HG03097 (cell line): ENCODE results near the gene RITA1.

Experiments
- ATAC-seq: cut with Tn5 transposase; IDR thresholded peaks from one replicate; pipeline ENCODE4 v1.9.1; 2021; ENCODE audit not compliant: unreplicated experiment, low FRiP score

RITA1 gene

DNA sequence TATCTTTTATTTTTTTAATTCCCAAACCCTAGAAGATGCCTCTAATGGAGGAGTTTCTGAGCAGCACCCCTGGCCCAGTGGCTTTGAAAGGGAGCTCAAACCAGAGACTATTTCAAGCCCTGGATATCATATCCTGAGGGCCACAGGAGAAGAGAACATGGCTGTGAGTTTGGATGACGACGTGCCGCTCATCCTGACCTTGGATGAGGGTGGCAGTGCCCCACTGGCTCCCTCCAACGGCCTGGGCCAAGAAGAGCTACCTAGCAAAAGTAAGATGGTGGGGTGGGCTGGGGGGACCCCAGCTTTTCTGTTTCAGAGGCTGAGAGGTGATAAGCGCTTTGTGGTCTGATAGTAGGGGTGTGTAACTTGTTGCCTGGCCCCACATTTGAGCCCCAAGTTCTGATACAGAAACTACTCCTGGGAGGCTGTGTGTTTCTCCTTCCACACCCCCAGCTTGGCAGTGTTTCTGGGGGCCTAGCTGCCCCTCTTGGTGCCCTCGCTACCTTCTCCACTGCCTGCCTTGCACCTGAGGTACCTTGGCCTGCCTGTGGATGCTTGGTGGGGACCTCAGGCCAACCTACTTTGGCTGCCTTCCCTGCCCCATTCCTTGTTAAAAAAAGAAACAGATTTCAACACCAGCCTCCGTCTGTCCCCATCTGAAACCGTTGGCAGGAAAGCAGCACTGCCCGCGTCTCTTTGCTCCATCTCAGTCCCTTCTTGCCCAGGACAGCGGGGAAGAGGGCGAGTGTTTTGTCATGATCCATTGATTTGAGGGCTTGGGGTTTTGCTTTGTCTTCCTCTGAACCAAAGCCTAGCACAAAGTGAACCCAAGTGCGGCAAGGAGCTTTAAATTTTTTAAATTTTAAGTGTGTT lies 41.4 kb downstream of the RITA1 start:
- ATAC-seq: no peak

DNA sequence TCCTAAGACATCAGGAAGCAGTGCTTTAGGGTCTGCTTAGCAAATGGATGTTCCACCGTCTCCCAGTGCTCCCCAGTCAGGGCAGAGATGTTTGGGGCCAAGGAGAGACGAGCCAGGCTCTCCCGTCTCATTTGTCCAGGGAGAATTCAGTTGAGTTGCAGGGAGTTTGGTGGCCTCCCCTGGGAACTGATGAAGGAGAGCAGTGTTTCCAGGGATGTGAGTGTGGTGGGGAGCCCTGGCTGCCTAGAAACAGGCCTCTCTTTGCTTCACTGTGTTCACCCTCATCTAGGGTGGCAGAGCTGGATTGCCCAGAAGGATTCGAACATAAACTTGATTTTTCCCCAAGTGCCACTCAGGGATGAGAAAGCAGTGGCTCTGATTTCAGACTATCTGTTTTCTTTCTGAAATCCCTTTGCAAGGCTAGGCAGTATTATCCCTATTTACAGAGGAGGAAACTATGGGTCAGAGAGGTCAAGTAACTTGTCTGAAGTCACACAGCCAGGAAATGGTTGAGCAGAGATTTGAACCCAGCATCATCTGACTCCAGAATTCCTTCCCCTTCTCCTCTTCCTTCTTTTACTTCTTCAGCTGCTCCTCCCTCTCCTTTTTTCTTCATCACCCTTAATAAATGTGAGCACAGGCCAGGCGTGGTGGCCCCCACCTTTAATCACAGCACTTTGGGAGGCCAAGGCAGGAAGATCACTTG lies 42.3 kb downstream of the RITA1 start:
- no peak for ATAC-seq

DNA sequence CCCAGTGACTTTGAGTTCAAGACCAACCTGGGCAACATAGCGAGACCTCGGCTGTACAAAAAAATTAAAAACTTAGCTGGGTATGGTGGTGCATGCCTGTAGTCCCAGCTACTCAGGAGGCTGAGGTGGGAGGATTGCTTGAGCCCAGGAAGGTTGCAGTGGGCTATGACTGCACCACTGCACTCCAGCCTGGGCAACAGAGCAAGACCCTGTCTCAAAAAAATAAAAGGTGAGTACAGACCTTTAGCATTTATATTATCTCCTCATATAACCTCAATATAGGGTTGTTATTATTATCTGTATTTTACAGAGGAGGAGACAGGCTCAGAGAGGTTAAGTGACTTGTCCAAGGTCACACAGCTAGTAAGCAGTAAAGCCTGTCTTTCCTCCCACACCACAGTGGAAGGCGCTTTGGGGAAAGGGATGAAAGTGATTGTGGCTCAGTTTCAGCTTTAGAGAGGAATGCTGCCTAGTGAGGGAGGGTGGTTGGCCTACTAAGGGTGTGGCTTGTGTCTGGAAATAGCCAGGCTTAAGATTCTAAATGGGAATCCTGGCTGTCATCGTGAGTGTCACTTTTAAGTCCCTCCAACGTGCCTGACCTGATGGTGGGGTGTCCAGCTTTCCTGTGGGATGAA lies 43.0 kb downstream of the RITA1 start:
- ATAC-seq: no peak

DNA sequence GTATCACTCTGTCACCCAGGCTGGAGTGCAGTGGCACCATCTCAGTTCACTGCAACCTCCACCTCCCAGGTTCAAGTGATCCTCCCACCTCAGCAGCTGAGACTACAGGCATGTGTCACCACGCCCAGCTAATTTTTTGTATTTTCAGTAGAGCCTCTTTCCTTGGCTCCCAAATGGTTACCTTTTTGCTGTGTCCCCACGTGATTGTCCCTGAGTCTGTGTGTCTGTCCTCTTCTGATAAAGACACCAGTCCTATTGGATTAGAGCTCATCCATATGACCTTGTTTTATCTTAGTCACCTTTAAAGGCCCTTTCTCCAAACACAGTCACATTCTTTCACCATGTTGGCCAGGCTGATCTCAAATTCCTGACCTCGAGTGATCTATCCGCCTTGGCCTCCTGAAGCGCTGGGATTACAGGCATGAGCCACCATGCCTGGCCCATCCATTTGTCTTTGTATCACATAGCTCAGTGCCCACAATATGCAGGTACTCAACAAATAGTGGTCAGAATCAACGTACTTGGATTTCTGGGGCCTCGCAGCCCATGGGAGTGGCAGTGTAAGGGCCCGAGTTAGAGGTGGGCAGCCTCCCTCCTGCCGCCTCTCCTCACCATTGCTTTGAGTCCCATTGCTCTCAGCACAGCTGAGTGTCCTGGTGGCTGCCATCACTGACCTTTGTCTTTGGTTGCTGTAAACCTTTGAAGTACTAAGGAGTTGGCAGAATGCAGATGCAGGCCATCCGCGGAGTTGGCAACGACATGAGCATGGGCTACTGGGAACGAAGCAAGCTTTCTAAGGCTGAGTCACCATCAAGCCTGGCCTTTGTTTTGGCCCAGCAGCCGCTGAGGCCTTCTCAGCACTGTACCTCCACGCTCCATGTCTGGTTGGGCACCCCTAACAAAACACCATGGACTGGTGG lies 45.1 kb downstream of the RITA1 start:
- peak; percentile 3 for ATAC-seq

DNA sequence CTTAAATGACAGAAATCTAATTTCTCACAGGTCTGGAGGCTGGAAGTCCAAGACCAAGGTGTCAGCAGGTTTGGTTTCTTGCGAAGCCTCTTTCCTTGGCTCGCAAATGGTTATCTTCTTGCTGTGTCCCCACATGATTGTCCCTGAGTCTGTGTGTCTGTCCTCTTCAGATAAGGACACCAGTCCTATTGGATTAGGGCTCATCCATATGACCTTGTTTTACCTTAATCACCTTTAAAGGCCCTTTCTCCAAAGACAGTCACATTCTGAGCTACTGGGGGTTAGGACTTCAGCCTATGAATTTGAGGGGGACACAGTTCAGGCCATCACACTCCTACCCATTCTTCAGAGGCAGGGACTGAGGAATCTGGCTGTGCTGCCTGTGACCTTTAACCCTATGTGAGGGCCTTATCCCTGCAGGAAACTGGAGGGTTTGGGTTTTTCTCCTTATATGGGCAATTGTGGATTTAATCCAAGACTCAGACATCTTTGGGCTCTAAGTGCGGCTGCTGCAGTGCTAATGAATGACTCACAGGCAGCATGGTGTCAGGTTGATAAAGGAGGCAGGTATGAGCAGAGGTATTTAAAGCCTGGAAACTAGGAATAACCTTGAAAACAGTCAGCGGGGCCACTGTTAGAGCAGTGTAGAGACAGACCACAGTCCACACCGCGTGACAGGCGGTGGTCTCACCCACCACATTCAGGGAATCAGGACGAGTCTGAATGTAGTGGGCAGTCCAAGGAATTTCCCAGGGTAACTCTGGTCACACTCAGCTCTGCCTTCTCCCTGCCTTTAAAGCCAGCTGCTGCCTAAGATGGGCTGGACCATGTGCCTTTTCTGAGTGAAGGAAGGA lies 45.9 kb downstream of the RITA1 start:
- no peak for ATAC-seq

DNA sequence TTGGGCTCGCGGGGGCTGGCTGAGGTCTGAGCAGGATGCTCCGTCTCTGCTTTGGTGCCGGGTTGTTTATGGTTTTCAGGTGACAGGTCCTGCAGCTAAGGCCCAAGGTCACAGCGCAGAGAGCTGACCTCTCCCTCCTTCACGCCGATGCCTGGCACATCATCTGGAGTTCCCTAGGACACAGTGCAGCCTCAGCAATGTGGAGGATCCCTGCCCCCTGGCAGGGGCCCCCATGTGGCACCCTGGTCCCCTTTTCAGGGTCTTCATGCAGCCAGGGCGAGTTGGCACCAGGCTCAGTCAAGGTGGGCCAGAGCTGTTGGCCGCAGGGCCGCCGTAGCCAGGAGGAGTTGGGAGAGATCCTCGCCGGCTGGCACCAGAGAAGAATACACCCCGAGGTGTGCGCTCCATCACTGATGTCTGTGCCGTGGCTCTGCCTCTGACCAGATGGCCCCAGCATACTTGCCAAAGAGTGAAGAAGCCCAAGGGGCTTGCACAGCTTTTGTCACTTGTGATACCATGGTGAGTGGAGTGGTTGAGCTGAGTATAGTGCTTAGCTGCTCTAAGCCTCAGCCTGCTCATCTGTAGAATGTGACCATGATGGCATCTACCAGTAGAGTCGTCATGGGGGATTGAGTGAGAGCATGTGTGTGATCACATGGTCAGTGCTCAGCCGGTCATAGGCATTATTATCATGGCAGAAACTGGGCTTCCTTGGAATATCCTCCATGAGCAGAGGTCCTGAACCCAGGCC lies 46.7 kb downstream of the RITA1 start:
- no peak for ATAC-seq

DNA sequence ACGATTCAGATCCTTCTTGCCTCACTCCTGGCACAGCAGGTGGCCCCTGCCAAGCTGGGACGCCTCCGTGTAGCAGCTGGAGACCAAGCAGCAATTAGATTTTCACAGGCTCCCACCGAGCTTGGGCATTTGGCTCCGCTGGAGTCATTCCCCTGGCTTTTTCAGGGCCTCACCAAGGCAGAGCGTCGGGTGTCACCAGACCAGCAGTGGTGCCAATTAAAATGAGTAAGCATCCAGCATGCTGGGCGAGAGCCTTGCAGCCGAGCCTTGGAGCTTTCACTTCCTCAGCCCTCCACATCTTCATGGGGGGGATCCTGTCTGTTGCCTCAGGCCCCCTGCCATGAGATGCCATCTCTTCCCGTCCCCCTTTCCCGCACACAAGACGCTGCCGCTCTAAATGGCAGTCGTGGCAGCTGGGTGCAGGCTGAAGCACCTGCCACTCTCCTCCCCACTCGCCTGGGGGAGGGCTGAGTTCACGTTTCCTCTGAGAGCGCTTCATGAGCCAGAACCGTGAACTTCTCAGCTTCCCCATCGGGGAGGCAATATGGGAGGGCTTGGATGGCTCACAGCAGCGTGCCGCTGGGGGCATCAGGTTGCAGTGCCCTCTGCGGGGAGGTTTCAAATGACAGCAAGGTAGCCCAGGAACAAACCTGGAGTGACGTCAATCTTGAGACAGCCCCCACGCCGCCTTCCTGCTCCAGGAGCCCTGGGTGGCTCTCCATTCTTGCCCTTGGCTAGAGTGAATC lies 47.5 kb downstream of the RITA1 start:
- ATAC-seq: peak; percentile 40

DNA sequence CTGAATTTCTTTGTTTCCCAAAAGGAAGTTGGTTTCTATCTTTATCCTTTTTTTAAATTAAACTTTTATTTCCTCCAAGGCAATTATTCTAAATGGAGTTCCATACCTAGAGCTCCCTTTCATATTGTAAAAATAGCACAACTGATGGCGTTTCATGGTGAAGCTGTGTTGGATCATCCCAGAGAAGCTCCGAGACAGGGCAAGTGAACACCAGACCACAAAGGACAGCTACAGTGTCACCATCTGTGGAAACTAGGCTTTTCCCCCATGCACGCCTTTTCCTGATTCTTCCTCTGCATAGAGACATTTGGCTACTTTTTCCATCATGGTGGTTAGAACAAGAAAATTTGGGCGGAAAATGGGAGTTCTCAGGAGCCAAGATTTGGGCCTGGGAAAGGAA lies 48.4 kb downstream of the RITA1 start:
- no peak for ATAC-seq

DNA sequence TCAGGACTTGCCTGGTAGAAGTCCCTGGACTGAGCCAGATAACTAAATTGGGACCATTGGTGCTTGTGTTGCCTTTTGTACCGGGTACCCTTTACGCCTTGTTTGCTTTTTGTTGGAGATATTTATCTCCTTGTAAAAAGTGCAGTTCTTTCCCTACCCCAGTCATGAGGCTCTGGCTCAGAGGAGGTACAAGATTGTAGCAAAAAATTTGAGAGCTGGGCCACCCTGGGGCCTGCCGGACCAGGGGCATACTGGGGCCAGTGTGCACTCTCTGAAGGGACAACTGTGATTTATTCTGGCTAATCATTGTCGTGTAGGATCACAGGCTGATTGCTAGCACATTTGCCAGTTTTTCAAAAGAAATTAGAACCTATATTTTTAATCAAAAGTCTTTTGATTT lies 49.0 kb downstream of the RITA1 start:
- ATAC-seq: no peak

DNA sequence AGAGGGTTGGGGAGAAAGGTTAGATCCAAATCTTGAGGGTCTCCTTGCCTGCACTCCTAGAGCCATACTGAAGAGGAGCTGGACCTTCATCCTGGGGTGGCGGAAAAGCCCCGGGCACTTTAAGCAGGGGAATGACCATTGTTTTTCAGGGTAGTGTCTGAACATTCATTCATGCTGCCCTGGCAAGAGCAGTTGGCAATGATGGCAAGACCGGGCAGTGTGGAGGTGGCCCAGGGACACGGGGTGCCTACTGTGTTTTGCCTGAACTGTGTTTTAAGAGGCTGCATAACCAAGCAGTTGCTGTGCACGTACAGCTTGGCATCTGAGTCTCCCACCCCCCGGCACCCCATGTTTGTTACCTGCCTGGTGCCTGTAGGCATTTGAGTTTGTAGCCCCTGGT lies 50.5 kb downstream of the RITA1 start:
- ATAC-seq: no peak

DNA sequence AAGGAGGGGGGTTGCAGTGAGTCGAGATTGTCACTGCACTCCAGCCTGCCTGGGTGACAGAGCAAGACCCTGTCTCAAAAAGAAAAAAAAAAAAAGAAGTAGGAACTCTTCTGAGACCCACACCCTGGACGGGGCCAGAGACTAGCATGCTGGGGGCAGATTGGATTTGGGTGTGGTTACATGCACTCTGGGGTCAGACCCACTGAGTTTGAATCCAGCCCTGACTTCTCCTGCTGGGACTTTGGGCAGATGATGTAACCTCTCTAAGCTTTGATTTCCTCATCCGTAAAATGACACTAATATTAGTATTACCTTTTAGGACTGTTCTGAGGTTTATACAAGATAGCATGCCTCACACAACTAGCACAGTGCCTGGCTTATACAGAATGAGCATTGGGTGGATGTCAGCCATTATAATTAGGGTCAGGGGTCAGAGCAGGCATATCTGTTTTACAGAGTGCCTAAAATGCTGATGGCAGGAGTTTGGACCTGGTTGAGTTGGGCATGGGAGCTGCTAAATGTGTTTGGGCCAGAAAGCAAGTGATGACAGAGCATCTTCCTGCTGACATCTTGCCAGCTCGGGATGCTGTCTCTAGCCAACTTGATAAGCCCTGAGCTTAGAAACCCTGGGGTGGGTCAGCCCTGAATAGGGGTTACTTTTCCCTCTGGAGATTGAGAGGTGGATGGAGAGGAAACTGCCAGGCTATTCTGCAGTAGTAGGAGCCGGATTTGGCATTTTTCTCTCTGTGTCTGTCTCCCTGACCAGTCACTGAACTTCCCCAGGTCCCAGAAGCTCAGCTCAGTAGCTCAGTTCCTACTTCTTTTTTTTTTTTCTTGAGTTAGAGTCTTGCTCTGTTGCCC lies 51.2 kb downstream of the RITA1 start:
- ATAC-seq: no peak

DNA sequence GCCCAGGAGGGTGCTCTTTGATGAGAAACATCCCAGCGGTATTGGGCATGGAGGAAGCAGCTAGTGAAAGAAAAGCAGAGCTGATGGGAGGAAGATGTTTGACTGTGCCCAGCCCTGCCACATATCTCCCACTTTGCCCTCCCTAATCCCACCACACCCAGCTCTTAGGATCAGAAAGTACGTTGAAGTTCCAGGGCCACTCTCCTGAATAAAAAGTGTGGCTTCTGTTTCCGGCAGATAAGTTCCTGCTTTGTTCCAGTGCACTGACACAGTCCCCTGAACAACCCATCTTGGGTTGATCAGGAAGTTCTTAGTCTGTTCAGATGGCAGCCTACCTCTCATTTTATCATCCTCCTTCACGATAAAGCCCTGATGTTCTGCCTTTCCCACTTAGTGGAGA lies 52.2 kb downstream of the RITA1 start:
- no peak for ATAC-seq

DNA sequence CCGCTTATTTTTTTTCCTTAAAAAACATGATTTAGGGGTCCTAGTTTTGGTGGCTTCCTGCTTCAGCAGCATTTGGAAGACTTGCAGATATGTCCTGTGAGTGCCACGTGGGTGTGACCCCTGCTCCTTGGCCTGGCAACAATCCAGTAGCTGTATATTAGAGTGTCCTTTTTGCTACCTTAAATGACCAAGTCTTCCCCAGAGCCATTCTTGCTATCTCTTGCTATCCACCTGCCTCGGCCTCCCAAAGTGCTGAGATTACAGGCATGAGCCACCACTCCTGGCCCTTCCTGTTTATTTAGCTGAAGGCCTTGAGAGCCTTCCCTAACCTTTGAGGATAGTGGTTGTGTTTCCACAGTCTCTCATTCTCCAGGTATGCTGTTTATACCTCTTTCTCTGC lies 52.8 kb downstream of the RITA1 start:
- ATAC-seq: no peak

DNA sequence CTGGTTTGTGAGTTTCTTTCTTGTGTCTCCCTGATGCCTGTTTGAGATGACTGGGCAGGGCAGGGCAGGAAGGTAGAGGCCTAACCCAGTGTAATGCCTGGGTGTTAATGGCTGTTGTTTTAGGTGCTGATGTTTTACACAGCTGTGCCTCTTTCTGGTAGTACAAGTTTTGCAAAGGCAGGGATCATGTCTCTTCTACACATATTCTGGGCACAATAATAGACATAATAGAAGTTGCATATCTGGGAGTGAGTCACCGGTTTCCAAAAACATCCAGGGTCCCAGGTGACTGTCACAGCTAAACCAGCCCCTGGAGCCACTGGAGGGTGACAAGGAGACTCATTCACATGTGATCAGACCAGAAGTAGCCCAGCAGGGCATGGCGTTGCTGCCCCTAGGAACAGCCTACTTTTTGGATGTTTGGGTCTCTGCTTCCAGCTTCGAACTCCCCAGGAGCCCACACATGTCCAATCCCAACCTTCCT lies 53.8 kb downstream of the RITA1 start:
- no peak for ATAC-seq

DNA sequence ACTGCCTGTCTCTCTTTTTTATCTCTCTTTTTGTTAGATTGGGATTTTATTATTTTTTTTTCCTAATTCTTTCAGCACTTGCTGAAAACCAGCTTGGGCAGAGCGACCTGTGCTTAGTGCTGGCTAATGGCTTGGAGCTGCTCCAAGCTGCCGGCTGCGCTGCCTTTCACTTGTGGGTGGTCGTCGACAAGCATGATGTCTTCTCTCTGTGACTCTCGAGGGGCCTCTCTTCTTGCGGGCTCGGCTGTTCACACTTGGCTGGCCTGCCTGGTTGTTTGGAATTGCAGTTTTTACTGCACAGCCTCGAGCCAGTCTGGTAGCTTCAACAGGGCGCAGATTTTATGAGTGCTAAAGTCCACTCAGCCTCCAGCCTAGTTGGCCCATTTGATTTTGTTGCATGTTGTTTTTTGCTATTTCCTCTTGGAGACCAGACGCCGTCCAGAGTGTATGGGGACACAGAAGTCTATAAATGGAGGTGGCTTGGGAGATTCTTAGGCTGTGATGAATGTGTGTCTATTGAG lies 54.4 kb downstream of the RITA1 start:
- ATAC-seq: no peak

DNA sequence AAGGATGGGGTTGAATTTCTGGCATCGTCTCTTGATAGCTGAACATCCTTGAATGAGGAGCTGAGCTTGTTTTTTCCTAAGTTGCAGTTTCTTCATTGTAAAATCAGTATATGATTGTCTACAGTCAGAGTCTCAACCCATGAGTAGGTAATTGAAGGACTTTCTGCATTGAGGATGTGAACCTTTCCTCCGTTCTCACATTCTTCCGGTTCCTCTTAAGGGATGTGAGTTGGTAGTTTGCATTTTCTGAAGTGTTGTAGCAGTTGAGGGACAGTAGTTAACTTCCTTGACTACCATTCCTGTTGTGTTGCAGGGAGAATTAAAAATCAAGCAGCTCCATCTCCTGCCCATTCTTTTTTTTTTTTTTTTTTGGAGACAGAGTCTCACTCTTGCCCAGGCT lies 54.9 kb downstream of the RITA1 start:
- ATAC-seq: no peak
